Large intestine (tissue), 3 donors: Measurements from ENCODE around the gene PLCG2. TPM values are rescaled to one million over a fixed set of nuclear protein-coding genes. Genes with fewer than 3 reads are reported as not detected.
"Not testable (repeated sequence)": the region's sequence is repeated elsewhere in the genome, so short reads cannot be mapped to it uniquely, and the experiment has no call there.

Source experiments
- DNase-seq, 2 donors: peaks; one replicate each; pipeline versions ENCODE4 v3.0.0 to v3.0.0-alpha.2; 2013
- H3K27ac ChIP-seq: one replicate; pipeline ENCODE4 v1.5.1; 2013; ENCODE audit warnings: low read length
- H3K27me3 ChIP-seq: 2 replicates; pipeline ENCODE4 v1.6.1; 2013; ENCODE audit warnings: low read length; ENCODE audit not compliant: control insufficient read depth, insufficient read depth
- H3K36me3 ChIP-seq: 2 replicates; pipeline ENCODE4 v1.6.1; 2013; ENCODE audit warnings: low read length; ENCODE audit not compliant: control insufficient read depth, insufficient read depth
- H3K4me1 ChIP-seq: one replicate; pipeline ENCODE4 v1.6.1; 2013; ENCODE audit warnings: low read length; ENCODE audit not compliant: control insufficient read depth, insufficient read depth
- H3K4me3 ChIP-seq: one replicate; pipeline ENCODE4 v1.5.1; 2013; ENCODE audit warnings: low read length
- H3K9me3 ChIP-seq: one replicate; pipeline ENCODE4 v1.6.1; 2013; ENCODE audit warnings: mild to moderate bottlenecking, low read depth, low read length, moderate library complexity; ENCODE audit not compliant: control insufficient read depth
- WGBS: methylation state at CpG from one replicate; pipeline ENCODE4 v1.1.5; 2013; ENCODE audit warnings: low lambda C conversion rate; ENCODE audit not compliant: insufficient coverage; 5-methylcytosine and 5-hydroxymethylcytosine counted together
- polyA plus RNA-seq: library from polyadenylated mRNA; unstranded; fragments of 120-200 nt; gene quantifications from one replicate; pipeline ENCODE4 v1.2.1, GENCODE V29; 2013

The PLCG2 gene
- polyA plus RNA-seq, 1 donor: 20.4 TPM

DNA sequence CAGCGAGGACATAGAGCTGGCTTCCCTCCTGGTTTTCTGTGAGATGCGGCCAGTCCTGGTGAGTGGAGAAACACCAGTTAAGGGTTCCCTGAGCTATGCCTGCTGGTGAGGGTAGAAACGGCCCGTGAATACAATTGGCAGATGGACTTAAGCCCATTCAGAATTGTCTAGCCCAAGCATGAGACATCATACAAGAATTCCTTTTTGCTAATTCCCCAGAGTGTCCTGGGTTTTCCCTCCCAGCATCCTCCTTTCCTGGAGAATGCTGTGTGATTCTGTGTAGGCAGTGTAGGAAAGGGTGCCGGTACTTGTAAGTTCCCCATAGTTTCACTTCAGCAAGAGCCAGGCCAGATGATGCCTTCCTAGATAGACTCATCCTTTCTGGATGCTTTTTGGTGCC lies 167.1 kb downstream of the PLCG2 start:
- no peak overlapping the region for H3K4me3 ChIP-seq
- no peaks in the 10 kb centered on the region for H3K9me3 ChIP-seq
- no CpG with 5 or more reads among the region's 5 CpGs for WGBS
- H3K36me3 ChIP-seq: no peaks in the 10 kb centered on the region
- no peaks in the 10 kb centered on the region for H3K27me3 ChIP-seq
- no peak for DNase-seq
- no peaks in the 10 kb centered on the region for H3K4me1 ChIP-seq
- no peak overlapping the region for H3K27ac ChIP-seq

DNA sequence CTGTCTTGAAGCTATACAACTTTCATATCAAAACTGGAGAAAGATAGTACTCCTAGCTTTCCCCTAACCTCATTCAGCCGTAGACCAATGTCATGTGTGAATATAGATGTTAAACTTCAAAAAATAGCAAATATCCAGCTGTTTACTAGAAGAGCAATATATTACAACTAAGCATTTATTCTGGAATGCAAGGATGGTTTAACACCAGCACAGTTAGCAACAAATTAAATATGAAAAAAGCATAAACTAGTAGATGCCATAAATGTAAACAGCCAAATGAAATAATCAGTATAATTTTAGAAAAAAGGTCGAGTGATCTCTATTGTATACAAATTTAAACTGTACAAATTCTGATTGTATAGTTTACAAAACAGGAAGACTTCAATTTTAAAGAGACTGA lies 172.5 kb downstream of the PLCG2 start:
- no peak for DNase-seq
- 82% methylated on average over 2 of the region's 2 CpGs for WGBS
- peaks cover 3% of the 10 kb centered on the region for H3K9me3 ChIP-seq
- H3K27ac ChIP-seq: no peak overlapping the region
- no peaks in the 10 kb centered on the region for H3K27me3 ChIP-seq
- no peaks in the 10 kb centered on the region for H3K4me1 ChIP-seq
- no peak overlapping the region for H3K4me3 ChIP-seq
- no peaks in the 10 kb centered on the region for H3K36me3 ChIP-seq

DNA sequence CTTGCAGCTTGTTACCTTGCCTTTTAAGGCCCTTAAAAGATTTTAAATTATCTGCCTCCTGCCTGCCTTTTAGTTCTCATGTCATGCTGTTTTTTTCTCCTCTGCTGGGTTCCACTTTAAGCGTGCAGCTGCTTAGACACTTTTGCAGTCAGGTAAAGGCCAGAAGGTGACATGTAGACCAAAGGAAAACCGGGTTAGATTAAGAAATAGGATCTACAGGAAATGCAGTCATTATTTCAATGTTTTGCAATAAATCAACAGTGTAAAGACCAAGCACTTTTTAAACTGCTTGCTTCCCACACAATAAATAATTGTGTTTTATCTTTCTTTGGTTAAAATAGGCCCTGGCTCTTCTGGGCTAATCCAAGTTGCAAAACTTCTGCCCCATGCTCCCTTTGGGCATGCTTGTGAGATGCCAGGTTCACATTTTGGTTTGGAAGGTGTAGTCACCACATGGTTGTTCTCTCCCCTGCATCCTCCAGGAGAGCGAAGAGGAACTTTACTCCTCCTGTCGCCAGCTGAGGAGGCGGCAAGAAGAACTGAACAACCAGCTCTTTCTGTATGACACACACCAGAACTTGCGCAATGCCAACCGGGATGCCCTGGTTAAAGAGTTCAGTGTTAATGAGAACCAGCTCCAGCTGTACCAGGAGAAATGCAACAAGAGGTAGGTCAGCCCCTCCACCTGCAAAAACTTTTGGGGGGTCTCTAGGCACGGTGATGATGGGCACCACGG lies 177.3 kb downstream of the PLCG2 start:
- H3K4me3 ChIP-seq: no peak overlapping the region
- DNase-seq: no peak
- 80% methylated on average over 1 of the region's 9 CpGs for WGBS

DNA sequence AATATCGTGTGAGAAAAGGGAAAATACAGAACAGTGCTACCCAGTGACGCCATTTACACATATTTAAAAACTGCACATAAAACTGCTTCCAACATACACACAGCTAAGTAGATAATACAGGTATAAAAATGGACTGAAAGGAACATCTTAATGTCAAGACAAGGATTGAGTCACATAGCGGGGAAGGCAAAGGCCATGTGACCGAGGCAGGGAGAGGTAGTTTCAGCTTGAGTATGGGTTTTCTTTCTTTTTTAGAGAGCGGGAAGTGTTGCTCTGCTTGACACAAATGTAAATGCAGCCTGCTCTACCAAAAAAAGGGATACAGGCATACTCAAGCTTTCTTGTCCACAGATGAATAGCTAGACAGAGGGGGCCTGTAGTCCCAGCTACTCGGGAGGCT lies 185.7 kb downstream of the PLCG2 start:
- Histone ChIP-seq H3K4me3 (no peak overlapping the region), H3K36me3 (no peaks in the 10 kb centered on the region), H3K4me1 (no peaks in the 10 kb centered on the region), H3K9me3 (no peaks in the 10 kb centered on the region), H3K27me3 (no peaks in the 10 kb centered on the region), H3K27ac (no peak overlapping the region)
- 100% methylated on average over 2 of the region's 6 CpGs for WGBS
- no peak for DNase-seq

More for the DNA sequence above, 177.3 kb downstream of the PLCG2 start:
- no peak overlapping the region for H3K27ac ChIP-seq
- peaks cover 3% of the 10 kb centered on the region for H3K9me3 ChIP-seq
- H3K4me1 ChIP-seq: no peaks in the 10 kb centered on the region
- peaks cover 3% of the 10 kb centered on the region for H3K36me3 ChIP-seq
- no peaks in the 10 kb centered on the region for H3K27me3 ChIP-seq

DNA sequence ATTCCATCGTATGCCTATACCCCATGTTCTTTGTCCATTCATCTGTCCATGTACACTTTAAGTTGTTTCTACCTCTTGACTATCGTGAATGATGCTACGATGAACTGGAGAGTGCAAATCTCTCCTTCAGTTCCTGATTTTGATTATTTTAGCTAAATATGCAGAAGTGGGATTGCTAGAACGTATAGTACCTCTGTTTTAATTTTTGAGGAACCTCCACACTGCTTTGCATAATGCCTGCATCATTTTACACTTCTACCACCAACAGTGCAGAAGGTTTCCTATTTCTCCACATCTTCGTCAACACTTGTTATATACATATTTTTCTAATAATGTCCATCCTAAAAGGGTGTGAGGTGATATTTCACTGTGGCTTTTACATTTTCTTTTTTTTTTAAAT lies 188.3 kb downstream of the PLCG2 start:
- DNase-seq: no peak
- H3K4me1 ChIP-seq: no peaks in the 10 kb centered on the region
- no peaks in the 10 kb centered on the region for H3K36me3 ChIP-seq
- no peak overlapping the region for H3K4me3 ChIP-seq
- no peaks in the 10 kb centered on the region for H3K27me3 ChIP-seq
- H3K27ac ChIP-seq: no peak overlapping the region
- 95% methylated on average over 3 of the region's 5 CpGs for WGBS
- H3K9me3 ChIP-seq: peaks cover 6% of the 10 kb centered on the region

DNA sequence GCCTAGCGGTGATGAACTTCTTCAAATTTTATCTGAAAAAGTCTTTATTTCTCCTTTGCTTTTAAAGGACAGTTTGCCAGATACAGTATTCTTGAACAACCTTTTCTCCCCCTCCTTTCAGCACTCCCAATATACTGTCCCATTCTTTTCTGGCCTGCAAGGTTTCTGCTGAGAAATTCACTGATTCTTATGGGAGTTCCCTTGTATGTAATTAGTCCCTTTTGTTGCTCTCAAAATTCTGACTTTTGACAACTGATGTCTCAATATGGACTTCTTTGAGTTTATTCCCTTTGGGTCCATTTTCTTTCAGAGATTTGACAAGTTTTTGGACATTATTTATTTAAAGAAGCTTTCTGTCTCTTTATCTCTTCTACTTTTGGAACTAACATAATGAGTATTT lies 192.8 kb downstream of the PLCG2 start:
- H3K4me1 ChIP-seq: no peaks in the 10 kb centered on the region

DNA sequence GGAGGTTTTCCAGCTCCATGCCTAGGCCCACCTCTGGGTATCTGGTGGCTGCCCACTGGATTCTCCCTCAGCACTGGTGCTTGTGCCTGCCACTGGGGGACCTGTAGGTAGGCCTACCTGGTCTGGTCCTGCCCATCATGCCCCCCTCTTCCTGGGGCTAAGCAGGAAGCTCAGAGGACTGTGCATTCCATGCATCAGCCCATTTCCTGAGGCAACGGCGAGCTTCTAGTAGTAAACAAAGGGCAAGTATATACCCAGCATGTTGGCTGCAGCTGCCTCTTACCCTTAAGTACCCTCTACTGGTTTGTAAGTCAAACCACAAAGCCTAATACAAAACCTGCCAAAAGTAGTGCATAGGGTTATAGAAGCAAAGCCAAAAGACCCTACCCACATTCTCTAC lies 194.6 kb downstream of the PLCG2 start:
- Histone ChIP-seq H3K27ac (no peak overlapping the region), H3K36me3 (no peaks in the 10 kb centered on the region), H3K27me3 (no peaks in the 10 kb centered on the region), H3K4me1 (no peaks in the 10 kb centered on the region), H3K9me3 (peaks cover 8% of the 10 kb centered on the region), H3K4me3 (no peak overlapping the region)
- DNase-seq: no peak
- no CpG with 5 or more reads among the region's 2 CpGs for WGBS

More for the DNA sequence above, 192.8 kb downstream of the PLCG2 start:
- Histone ChIP-seq H3K27ac (no peak overlapping the region), H3K36me3 (no peaks in the 10 kb centered on the region), H3K27me3 (no peaks in the 10 kb centered on the region), H3K9me3 (peaks cover 8% of the 10 kb centered on the region), H3K4me3 (no peak overlapping the region)
- DNase-seq: no peak
- no CpG with 5 or more reads among the region's 1 CpG for WGBS

DNA sequence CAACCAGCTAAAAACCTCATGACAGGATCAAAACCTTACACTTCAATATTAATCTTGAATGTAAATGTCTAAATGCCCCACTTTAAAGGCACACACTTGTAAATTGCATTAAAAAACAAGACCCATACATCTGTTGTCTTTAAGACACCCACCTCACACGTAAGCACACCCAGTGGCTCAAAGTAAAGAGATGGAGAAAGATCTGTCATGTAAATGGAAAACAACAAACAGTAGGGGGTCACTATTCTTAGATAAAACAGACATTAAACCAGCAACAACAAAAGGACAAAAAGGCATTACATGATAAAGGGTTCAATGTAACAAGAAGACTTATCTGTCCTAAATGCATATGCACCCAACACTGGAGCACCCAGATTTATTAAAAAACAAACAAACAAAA lies 196.5 kb downstream of the PLCG2 start:
- no peaks in the 10 kb centered on the region for H3K36me3 ChIP-seq
- peaks cover 8% of the 10 kb centered on the region for H3K9me3 ChIP-seq
- no peaks in the 10 kb centered on the region for H3K4me1 ChIP-seq
- no CpG with 5 or more reads among the region's 1 CpG for WGBS
- DNase-seq: no peak
- no peak overlapping the region for H3K27ac ChIP-seq
- H3K4me3 ChIP-seq: no peak overlapping the region
- no peaks in the 10 kb centered on the region for H3K27me3 ChIP-seq

DNA sequence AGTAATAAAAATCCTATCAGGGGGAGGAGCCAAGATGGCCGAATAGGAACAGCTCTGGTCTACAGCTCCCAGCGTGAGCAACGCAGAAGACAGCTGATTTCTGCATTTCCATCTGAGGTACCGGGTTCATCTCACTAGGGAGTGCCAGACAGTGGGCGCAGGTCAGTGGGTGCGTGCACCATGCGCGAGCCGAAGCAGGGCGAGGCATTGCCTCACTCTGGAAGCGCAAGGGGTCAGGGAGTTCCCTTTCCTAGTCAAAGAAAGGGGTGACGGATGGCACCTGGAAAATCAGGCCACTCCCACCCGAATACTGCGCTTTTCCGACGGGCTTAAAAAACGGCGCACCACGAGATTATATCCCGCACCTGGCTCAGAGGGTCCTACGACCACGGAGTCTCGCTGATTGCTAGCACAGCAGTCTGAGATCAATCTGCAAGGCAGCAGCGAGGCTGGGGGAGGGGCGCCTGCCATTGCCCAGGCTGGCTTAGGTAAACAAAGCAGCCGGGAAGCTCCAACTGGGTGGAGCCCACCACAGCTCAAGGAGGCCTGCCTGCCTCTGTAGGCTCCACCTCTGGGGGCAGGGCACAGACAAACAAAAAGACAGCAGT lies 198.3 kb downstream of the PLCG2 start:
- not testable (repeated sequence) for H3K4me1 ChIP-seq, H3K27me3 ChIP-seq, H3K9me3 ChIP-seq, H3K27ac ChIP-seq, H3K36me3 ChIP-seq, DNase-seq, H3K4me3 ChIP-seq
- no CpG with 5 or more reads among the region's 26 CpGs for WGBS

DNA sequence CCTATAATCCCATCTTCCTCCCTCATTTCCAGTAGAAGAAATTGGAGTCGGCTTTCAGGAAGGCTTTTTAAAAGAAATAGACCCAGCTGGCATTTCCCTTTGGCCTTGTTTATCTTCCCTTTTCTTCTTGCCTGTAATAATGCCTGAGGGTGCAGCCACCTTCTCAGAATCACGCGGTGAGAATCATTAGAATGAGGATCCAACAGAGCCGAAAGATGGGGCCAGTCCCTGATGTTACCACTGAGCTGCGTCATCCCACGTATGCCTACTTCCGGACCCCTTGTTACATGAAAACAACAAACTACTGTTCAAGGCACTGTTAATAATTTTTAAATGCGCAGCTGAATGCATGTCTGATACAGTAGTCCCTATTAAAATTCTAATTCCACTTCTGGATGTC lies 208.0 kb downstream of the PLCG2 start:
- Histone ChIP-seq H3K4me3 (no peak overlapping the region), H3K4me1 (peaks cover 4% of the 10 kb centered on the region), H3K9me3 (no peaks in the 10 kb centered on the region), H3K27me3 (no peaks in the 10 kb centered on the region), H3K36me3 (no peaks in the 10 kb centered on the region), H3K27ac (no peak overlapping the region)
- WGBS: 100% methylated on average over 1 of the region's 8 CpGs
- DNase-seq: no peak

DNA sequence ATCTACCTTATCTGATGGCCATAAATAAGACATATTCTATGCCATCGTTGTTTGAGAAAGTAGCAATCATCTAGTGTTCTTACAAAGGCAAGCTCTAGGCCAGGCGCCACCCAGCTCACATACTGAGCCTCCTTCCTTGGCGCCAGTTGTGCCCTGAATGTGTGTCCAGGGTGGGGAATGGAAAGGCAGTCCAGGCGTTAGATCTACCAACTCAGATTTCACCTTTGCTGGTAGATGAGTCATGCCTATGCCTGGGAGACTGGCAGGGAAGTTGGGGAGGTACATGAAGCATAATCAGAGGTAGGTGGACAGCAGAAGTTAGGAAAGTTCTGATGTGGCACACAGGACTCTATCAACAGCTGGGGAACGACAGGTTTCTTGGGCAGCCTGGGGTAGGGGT lies 208.6 kb downstream of the PLCG2 start:
- 100% methylated on average over 1 of the region's 5 CpGs for WGBS
- Histone ChIP-seq H3K4me3 (no peak overlapping the region), H3K4me1 (peaks cover 4% of the 10 kb centered on the region), H3K36me3 (no peaks in the 10 kb centered on the region), H3K27ac (no peak overlapping the region), H3K27me3 (no peaks in the 10 kb centered on the region), H3K9me3 (no peaks in the 10 kb centered on the region)
- DNase-seq: no peak
